Adrenal gland (tissue), 12 donors: Measurements from ENCODE around the gene FBXO46. TPM values are rescaled to one million over a fixed set of nuclear protein-coding genes. Genes with fewer than 3 reads are reported as not detected.

Experiments
- DNase-seq, 7 donors: peaks; one replicate each; pipeline ENCODE4 v3.0.0-alpha.2; 2019 to 2020
- H3K27ac ChIP-seq, 5 donors: fragments of 200-600 bp; sonication (generic) in 4 of 5; 1 replicate in 3 of 5; 2 replicates in 2 of 5; pipeline versions ENCODE4 v1.5.1 to v1.8.0; 2016 to 2020; ENCODE audit warnings: mild to moderate bottlenecking in 1 of 5
- H3K27me3 ChIP-seq: fragments of 200-600 bp; 2 replicates; pipeline ENCODE4 v1.8.0; 2021
- H3K36me3 ChIP-seq, 2 donors: fragments of 200-600 bp; replicated peaks in 1 of 2; 1 replicate in 1 of 2; 2 replicates in 1 of 2; pipeline versions ENCODE4 v1.5.1 to v1.8.0; 2018 to 2022
- H3K4me1 ChIP-seq, 2 donors: fragments of 200-600 bp; replicated peaks in 1 of 2; 1 replicate in 1 of 2; 2 replicates in 1 of 2; pipeline versions ENCODE4 v1.5.1 to v1.8.0; 2018 to 2021
- H3K4me3 ChIP-seq, 4 donors: fragments of 200-600 bp; sonication (generic) in 3 of 4; one replicate each; pipeline ENCODE4 v1.5.1; 2016 to 2018
- H3K9me3 ChIP-seq, 3 donors: fragments of 200-600 bp; sonication (generic) in 1 of 3; replicated peaks in 1 of 3; 1 replicate in 2 of 3; 2 replicates in 1 of 3; pipeline versions ENCODE4 v1.5.1 to v1.8.0; 2016 to 2021
- POLR2A ChIP-seq, 2 donors: fragments of 450-650 bp; IDR thresholded peaks; one replicate each; pipeline ENCODE4 v1.6.1; 2017; ENCODE audit warnings: antibody characterized with exemption in 2 of 2, mild to moderate bottlenecking in 2 of 2, moderate library complexity in 1 of 2
- WGBS, 4 donors: extraction: QIAGEN DNeasy Blood & Tissue Kit in 2 of 4; methylation state at CpG; one replicate each; pipeline versions ENCODE4 v1.1.5 to v1.1.7; 2013 to 2017; 5-methylcytosine and 5-hydroxymethylcytosine counted together
- intact Hi-C, 2 donors: fragments of 100-400 bp; cut with DNase I; formaldehyde crosslinking; loops; one replicate each; pipeline versions ENCODE4 v1.14.1 to v1.15.0; 2022 to 2023
- polyA plus RNA-seq, 3 donors: library from polyadenylated mRNA; stranded (reverse); fragments of 200-250 nt in 2 of 3; fragments of 350-450 nt in 1 of 3; fragmentation: Illumina TruSeq in 1 of 3; extraction: RNeasy Lipid Tissue Mini Kit (QIAGEN cat#74804) in 1 of 3; gene quantifications; one replicate each; pipeline ENCODE4 v1.2.3, GENCODE V29; 2013 to 2014
- total RNA-seq, 9 donors: library from RNA; depleted of rRNA in 4 of 9; stranded (reverse); fragments of >200 nt in 4 of 9; fragments of 120-200 nt in 1 of 9; fragmentation: NEBNext Ultra II Directional in 1 of 9; extraction: Animal tissue kit (Norgen Biotek cat#: 25700) in 1 of 9; gene quantifications; one replicate each; pipeline versions ENCODE4 v1.1.0 to v1.2.4, GENCODE V29; 2013 to 2023
- TF ChIP-seq, protein P1 (sequence below), 6 experiments: fragments of 450-650 bp in 4 of 6; fragments of 200-600 bp in 2 of 6; sonication (generic) in 1 of 6; IDR thresholded peaks; 1 replicate in 5 of 6; 2 replicates in 1 of 6; pipeline versions ENCODE4 v1.5.1 to v1.8.0; 2016 to 2021; ENCODE audit warnings: antibody characterized with exemption in 6 of 6, mild to moderate bottlenecking in 2 of 6, moderate library complexity in 1 of 6
- donor health status: healthy with polysubstance abuse.
- donor health status: Bipolar disorder and iron deficiency.
- donor health status: DM: yes; HTN: yes; CAD: no.
- donor health status: DM: no; HTN: no; CAD: no.
- donor health status: DM: no; HTN: no; CAD: no.
- donor health status: DM: yes; HTN: yes; CAD: no.

Gene FBXO46
- total and polyA plus RNA-seq, 12 donors, result 3.2 to 25.6 (median 11.2) TPM

DNA sequence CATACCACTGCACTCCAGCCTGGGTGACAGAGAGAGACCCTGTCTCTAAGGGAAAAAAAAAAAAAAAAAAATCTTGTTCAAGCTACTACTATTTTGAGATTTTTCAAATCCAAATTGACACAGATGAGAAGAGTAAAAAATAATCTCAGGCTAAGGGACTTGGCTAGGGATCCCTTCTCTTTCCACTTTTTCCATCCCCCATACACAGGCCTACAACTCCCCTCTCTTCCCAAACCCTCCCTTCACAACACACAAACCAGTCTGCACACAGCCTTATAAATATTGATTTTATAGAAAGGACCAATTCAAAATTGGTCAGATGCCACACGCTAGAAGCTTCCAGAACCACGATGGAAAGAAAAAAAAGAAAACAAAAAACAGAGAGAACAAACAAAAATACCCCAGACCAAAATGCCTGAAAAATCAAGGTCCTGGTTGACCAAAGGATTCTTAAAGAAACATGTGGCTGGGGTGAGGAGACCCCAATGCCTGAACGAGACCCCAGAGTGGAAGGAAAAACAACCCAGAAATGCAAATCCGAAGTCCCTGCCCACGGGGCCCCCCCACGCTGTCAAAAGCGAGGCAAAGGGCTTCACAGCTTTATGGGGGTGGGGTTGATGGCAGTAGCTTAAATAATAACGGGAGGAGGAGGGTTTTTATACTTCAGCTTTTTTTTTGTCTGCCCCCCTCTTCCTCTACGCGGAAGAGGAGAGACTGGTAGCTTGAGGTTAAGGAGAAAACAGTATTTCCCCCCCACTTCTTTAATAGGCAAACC is 20.2 kb downstream of the FBXO46 start:
- no peaks in the 10 kb centered on the region for H3K9me3 ChIP-seq
- no peak overlapping the region for H3K27ac ChIP-seq
- TF ChIP-seq, protein P1, sequence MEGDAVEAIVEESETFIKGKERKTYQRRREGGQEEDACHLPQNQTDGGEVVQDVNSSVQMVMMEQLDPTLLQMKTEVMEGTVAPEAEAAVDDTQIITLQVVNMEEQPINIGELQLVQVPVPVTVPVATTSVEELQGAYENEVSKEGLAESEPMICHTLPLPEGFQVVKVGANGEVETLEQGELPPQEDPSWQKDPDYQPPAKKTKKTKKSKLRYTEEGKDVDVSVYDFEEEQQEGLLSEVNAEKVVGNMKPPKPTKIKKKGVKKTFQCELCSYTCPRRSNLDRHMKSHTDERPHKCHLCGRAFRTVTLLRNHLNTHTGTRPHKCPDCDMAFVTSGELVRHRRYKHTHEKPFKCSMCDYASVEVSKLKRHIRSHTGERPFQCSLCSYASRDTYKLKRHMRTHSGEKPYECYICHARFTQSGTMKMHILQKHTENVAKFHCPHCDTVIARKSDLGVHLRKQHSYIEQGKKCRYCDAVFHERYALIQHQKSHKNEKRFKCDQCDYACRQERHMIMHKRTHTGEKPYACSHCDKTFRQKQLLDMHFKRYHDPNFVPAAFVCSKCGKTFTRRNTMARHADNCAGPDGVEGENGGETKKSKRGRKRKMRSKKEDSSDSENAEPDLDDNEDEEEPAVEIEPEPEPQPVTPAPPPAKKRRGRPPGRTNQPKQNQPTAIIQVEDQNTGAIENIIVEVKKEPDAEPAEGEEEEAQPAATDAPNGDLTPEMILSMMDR (IDR thresholded peaks at IDR 0.05), result no peak
- no peak for TF ChIP-seq POLR2A (IDR thresholded peaks at IDR 0.05)
- peaks cover 4 to 6% of the 10 kb centered on the region in 2 donors for H3K4me1 ChIP-seq
- H3K36me3 ChIP-seq, result peaks cover 0 to 15% of the 10 kb centered on the region in 2 donors
- H3K27me3 ChIP-seq, result no peaks in the 10 kb centered on the region
- DNase-seq, result no peak
- WGBS, 4 donors, result 67 to 81% (median 73%) methylated on average over 10 of the region's 10 CpGs
- H3K4me3 ChIP-seq, result no peak overlapping the region
- intact Hi-C loops, result loop anchor here in 1 of 2 donors (5.0 kb wide), 1 partner anchor 57 kb away; the partner anchor contains the start of gene SIX5

DNA sequence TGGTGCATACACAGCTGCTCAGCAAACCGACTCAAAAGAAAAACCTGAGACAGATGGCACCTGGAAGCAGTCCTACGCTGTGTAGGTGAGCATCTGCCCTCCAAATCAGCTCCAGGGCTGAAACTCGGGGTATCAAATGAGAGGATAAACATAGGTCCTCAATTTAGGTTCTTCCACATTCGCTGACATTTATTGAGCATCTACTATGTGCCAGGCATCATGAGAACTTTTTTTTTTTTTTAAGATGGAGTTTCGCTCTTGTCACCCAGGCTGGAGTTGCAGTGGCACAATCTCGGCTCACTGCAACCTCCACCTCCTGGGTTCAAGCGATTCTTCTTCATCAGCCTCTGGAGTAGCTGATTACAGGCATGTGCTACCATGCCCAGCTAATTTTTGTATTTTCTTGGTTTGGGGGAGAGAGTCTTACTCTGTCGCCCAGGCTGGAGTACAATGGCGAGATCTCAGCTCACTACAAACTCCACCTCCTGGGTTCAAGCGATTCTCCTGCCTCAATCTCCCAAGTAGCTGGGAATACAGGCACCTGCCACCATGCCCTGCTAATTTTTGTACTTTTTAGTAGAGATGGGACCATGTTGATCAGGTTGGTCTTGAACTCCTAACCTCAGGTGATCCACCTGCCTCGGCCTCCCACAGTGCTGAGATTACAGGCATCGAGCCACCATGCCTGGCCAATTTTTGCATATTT is 24.8 kb downstream of the FBXO46 start:
- 93 to 96% (median 95%) methylated on average over 11 to 12 of the region's 12 CpGs for WGBS, 4 donors
- Histone ChIP-seq H3K4me1 (no peaks in the 10 kb centered on the region), H3K27ac (no peak overlapping the region), H3K36me3 (peaks cover 0 to 4% of the 10 kb centered on the region in 2 donors), H3K4me3 (no peak overlapping the region), H3K9me3 (no peaks in the 10 kb centered on the region), H3K27me3 (no peaks in the 10 kb centered on the region)
- intact Hi-C loops, result no loop called here
- no peak for DNase-seq
- TF ChIP-seq, protein P1 (IDR thresholded peaks at IDR 0.05), result no peak
- TF ChIP-seq POLR2A (IDR thresholded peaks at IDR 0.05), result no peak

DNA sequence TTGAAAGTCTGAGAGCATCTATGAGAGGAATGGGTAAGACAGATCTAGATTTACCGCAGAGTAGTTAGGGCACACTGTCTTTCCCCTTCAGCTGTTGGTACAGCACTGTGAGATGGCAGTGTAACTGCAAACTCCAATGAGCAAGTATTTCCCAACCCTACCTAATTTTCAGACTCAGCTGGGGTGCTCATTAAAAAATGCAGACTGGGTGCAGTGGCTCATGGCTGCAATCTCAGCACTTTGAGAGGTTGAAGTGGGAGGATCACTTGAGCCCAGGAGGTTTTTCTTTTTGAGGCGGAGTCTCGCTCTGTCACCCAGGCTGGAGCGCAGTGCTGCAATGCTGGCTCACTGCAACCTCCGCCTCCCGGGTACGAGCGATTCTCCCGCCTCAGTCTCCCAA is 25.6 kb downstream of the FBXO46 start:
- Histone ChIP-seq H3K4me1 (no peaks in the 10 kb centered on the region), H3K27ac (no peak overlapping the region), H3K4me3 (no peak overlapping the region), H3K9me3 (no peaks in the 10 kb centered on the region), H3K27me3 (no peaks in the 10 kb centered on the region), H3K36me3 (peaks cover 0 to 4% of the 10 kb centered on the region in 2 donors)
- no peak for TF ChIP-seq POLR2A (IDR thresholded peaks at IDR 0.05)
- TF ChIP-seq, protein P1 (IDR thresholded peaks at IDR 0.05), result no peak
- 84 to 96% (median 94%) methylated on average over 9 of the region's 9 CpGs for WGBS, 4 donors
- intact Hi-C loops, result no loop called here
- no peak for DNase-seq

DNA sequence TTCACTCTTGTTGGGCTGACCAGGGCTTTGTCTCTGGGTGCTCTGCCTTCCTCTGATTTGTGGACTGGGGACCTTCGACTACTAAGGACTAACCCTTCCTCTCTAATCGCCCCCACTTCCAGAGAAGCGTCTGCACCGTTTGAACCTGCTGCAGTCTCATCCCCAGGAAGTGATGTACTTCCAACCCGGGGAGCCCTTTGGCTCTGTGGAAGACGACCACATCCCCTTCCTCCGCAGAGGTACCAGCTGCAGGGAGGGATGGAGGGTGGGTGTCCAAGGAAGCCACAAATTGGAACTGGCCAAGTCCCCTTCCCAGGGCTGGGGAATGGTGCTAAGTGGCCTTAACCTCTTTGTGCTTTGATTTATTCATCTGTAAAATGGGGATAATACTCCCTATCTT is 29.0 kb downstream of the FBXO46 start:
- TF ChIP-seq, protein P1 (IDR thresholded peaks at IDR 0.05), result no peak
- TF ChIP-seq POLR2A (IDR thresholded peaks at IDR 0.05), result no peak
- WGBS, 4 donors, result 60 to 72% (median 64%) methylated on average over 4 to 7 of the region's 7 CpGs
- Histone ChIP-seq H3K27me3 (no peaks in the 10 kb centered on the region), H3K36me3 (peaks cover 0 to 4% of the 10 kb centered on the region in 2 donors), H3K4me3 (no peak overlapping the region), H3K9me3 (no peaks in the 10 kb centered on the region), H3K27ac (no peak overlapping the region), H3K4me1 (no peaks in the 10 kb centered on the region)
- no peak for DNase-seq
- intact Hi-C loops, result no loop called here
